Anterior cingulate cortex (tissue), 58 donors: ENCODE measurements around the gene HSBP1L1.
"Not testable (repeated sequence)": the region's sequence is repeated elsewhere in the genome, so short reads cannot be mapped to it uniquely, and the experiment has no call there.

Experiments
- DNase-seq, 58 donors: peaks; one replicate each; lab custom pipeline; 2025; lab: John Stamatoyannopoulos, UW

The HSBP1L1 gene

GRCh38 chr18:80011496-80012137 is 47.2 kb downstream of the HSBP1L1 start:
- DNase-seq, result not testable (repeated sequence)

GRCh38 chr18:80012714-80013113 is 48.3 kb downstream of the HSBP1L1 start:
- DNase-seq, result no peak
